ENCODE measurements around the gene REM2.

The REM2 gene

GRCh38 chr14:22883173-22883976, at the start of gene REM2:
REM2 (plus strand) TSS chr14:22883222; CDS start chr14:22883288, 66 bp downstream.
- no peak for DNase-seq (ENCODE audit: extremely low read depth in 1 of 2, low read depth in 1 of 2)

- no peak for DNase-seq (ENCODE audit: extremely low read depth in 1 of 2, low read depth in 1 of 2)
Observed at GRCh38 chr14:22835505-22835904, 47.5 kb upstream of the REM2 start.

- no peak for DNase-seq (ENCODE audit: extremely low read depth in 1 of 2, low read depth in 1 of 2)
Observed at GRCh38 chr14:22836301-22837113, 46.5 kb upstream of the REM2 start, which contains the start of gene MMP14. MMP14 (plus strand) TSS chr14:22836585; CDS start chr14:22836818, 233 bp downstream.

GRCh38 chr14:22837114-22837749, 45.8 kb upstream of the REM2 start:
- DNase-seq (ENCODE audit: extremely low read depth in 1 of 2, low read depth in 1 of 2), result no peak

- DNase-seq (ENCODE audit: extremely low read depth in 1 of 2, low read depth in 1 of 2), result no peak
Observed at GRCh38 chr14:22837750-22838538, 45.1 kb upstream of the REM2 start.

GRCh38 chr14:22838631-22839041, 44.4 kb upstream of the REM2 start:
- DNase-seq (ENCODE audit: extremely low read depth in 1 of 2, low read depth in 1 of 2), result no peak

GRCh38 chr14:22839159-22839779, 43.8 kb upstream of the REM2 start:
- DNase-seq (ENCODE audit: extremely low read depth in 1 of 2, low read depth in 1 of 2), result no peak

- no peak for DNase-seq (ENCODE audit: extremely low read depth in 1 of 2, low read depth in 1 of 2)
Observed at GRCh38 chr14:22841311-22841710, 41.7 kb upstream of the REM2 start.

- DNase-seq (ENCODE audit: extremely low read depth in 1 of 2, low read depth in 1 of 2), result no peak
Observed at GRCh38 chr14:22841769-22842168, 41.3 kb upstream of the REM2 start.

- DNase-seq (ENCODE audit: extremely low read depth in 1 of 2, low read depth in 1 of 2), result no peak
Observed at GRCh38 chr14:22842211-22843122, 40.6 kb upstream of the REM2 start.

GRCh38 chr14:22843123-22843925, 39.7 kb upstream of the REM2 start:
- no peak for DNase-seq (ENCODE audit: extremely low read depth in 1 of 2, low read depth in 1 of 2)

GRCh38 chr14:22844221-22845102, 38.6 kb upstream of the REM2 start:
- DNase-seq (ENCODE audit: extremely low read depth in 1 of 2, low read depth in 1 of 2), result no peak

- DNase-seq (ENCODE audit: extremely low read depth in 1 of 2, low read depth in 1 of 2), result no peak
Observed at GRCh38 chr14:22845103-22845394, 38.0 kb upstream of the REM2 start.

GRCh38 chr14:22845821-22846625, 37.0 kb upstream of the REM2 start:
- no peak for DNase-seq (ENCODE audit: extremely low read depth in 1 of 2, low read depth in 1 of 2)

- DNase-seq (ENCODE audit: extremely low read depth in 1 of 2, low read depth in 1 of 2), result no peak
Observed at GRCh38 chr14:22846811-22847307, 36.2 kb upstream of the REM2 start.

GRCh38 chr14:22847661-22848341, 35.2 kb upstream of the REM2 start:
- DNase-seq (ENCODE audit: extremely low read depth in 1 of 2, low read depth in 1 of 2), result no peak
